ENCODE results near the gene SERPINA9.
"Not testable (repeated sequence)": the region's sequence is repeated elsewhere in the genome, so short reads cannot be mapped to it uniquely, and the experiment has no call there.

The SERPINA9 gene

DNA sequence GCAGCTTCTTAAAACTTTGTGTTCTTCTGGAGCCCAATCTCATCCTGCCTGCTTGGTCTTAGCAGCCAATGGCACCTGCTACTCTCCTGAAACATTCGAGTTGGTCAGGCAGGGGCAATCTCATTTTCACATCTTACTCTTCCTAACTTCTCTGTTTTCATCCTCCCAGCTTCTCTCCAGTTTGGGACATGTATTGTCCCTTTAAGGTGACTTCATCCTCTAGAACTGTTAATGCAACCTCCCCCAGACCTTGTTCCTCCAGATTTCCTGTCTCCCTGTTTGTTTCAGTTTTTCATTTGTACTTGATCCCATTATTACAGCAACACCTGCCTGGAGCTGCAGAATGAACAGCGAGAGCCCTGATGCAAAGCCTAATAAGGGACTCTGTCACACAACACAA lies 54.7 kb downstream of the SERPINA9 start:
- no peak for DNase-seq

DNA sequence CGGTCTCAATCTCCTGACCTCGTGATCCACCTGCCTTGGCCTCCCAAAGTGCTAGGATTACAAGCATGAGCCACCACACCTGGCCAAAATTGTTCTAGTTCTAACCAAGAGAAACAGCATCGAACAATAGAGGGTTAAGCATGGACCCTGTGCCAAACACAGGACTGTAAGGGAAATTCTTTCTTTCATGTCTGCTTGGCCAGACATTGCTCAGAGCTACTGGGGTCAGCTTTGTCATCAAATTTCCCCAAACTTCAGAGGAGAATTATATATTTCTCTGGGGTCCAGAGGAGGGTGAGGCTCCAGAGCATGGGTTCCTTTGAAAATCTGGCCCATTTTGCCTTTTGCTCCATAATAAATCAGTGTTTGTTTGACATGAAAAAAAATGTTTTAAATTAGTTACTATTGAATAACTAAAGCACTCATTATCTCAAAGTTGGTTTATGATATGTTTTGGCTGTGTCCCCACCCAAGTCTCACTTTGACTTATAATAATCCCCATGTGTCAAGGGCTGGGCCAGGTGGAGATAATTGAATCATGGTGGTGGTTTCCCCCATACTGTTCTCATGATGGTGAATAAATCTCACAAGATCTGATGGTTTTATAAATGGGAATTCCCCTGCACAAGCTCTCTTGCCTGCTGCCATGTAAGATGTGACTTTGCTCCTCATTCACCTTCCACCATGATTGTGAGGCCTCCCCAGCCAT lies 58.3 kb downstream of the SERPINA9 start:
- not testable (repeated sequence) for DNase-seq

Measured in right forelimb (tissue), 1 donor.